ENCODE data around the gene TEDC2. TPM values are rescaled to one million over a fixed set of nuclear protein-coding genes. Genes with fewer than 3 reads are reported as not detected.
"Not testable (repeated sequence)": the region's sequence is repeated elsewhere in the genome, so short reads cannot be mapped to it uniquely, and the experiment has no call there.

Gene TEDC2
- total RNA-seq, 1 donor from 2014 or later = 0.68 TPM

DNA sequence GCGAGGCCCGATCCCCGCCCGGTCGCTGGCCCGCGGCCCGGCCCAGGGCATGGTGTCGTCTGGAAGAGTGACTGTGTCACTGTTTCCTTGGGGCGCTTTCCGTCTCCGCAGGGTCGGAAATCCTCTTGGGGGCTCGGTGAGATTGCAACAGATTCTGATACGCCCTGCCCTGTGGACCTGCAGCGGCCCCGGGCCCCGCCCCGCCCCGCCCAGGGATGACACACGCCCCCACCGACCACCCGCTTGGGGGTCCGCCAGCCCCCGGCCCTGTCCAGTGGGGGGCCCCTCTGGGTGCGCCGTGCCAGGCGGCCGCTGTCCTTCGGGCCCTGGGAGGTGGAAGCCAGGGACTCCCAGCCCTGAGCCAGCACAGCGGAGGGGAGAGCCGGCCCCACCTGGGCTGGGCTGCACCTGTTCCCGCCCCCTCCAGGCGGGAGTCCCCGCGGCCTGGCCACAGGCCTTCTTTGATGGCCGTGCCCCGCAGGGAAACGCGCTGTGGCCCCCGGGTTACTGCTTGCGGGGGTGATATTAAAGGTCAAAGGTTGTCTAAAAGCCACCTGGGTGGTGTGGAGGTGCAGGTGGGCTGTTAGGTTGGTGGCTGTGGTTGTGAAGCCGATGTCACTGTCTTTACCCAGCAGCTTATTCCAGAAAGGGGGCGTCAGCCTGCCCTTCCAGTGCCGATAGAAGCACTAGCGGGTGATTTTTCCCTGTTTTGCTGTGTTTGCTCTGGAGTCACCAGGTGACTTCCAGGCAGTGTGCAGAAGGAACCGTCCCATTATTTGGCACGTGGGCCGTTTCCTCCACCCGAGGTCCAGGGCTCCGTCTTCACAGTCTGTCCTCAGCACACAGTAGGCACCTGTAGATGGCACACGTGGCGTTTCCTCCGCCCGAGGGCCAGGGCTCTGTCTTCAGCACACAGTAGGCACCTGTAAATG, 15.8 kb downstream of the TEDC2 start:
- TF ChIP-seq, protein P1, sequence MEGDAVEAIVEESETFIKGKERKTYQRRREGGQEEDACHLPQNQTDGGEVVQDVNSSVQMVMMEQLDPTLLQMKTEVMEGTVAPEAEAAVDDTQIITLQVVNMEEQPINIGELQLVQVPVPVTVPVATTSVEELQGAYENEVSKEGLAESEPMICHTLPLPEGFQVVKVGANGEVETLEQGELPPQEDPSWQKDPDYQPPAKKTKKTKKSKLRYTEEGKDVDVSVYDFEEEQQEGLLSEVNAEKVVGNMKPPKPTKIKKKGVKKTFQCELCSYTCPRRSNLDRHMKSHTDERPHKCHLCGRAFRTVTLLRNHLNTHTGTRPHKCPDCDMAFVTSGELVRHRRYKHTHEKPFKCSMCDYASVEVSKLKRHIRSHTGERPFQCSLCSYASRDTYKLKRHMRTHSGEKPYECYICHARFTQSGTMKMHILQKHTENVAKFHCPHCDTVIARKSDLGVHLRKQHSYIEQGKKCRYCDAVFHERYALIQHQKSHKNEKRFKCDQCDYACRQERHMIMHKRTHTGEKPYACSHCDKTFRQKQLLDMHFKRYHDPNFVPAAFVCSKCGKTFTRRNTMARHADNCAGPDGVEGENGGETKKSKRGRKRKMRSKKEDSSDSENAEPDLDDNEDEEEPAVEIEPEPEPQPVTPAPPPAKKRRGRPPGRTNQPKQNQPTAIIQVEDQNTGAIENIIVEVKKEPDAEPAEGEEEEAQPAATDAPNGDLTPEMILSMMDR (IDR thresholded peaks at IDR 0.05) = no peak
- Histone ChIP-seq H3K36me3 (no peaks in the 10 kb centered on the region), H3K27ac (peak overlapping the region; percentile 84), H3K27me3 (ENCODE audit: low read depth) (peaks cover 25% of the 10 kb centered on the region), H3K9me3 (no peaks in the 10 kb centered on the region), H3K4me1 (peaks cover 36% of the 10 kb centered on the region), H3K4me3 (peak overlapping the region; percentile 84)
- DNase-seq = no peak
- intact Hi-C loops (cut with DNase I) = no loop called here
- ATAC-seq = peak; percentile 37 to 60

DNA sequence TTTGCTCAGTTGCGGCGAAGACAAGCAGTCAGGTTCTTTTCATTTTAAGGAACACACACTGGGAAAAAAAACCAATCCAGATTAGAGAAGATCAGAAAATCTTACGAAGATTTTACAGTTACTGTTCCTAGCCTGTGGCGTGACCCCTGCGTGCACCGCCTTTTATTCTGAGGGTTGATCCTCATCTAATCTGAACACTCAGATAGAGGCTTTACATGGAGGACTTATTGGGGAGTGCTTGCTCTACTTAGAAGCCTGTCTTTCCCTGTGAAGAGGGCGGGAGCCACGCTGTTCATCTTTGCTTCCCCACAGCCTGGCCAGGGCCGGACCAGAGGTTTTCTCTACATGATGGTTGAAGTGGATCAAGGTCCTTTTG, 16.4 kb downstream of the TEDC2 start:
- peak overlapping the region; percentile 84 for H3K27ac ChIP-seq
- intact Hi-C loops (cut with DNase I) = no loop called here
- peaks cover 32% of the 10 kb centered on the region for H3K4me1 ChIP-seq

GRCh38 chr16:2476741-2477140, 16.8 kb downstream of the TEDC2 start:
- Histone ChIP-seq H3K27ac (no peak overlapping the region), H3K4me1 (peaks cover 32% of the 10 kb centered on the region), H3K4me3 (peak overlapping the region; percentile 84), H3K27me3 (ENCODE audit: low read depth) (peaks cover 14% of the 10 kb centered on the region), H3K9me3 (no peaks in the 10 kb centered on the region), H3K36me3 (no peaks in the 10 kb centered on the region)
- no peak for ATAC-seq
- TF ChIP-seq, protein P1 (IDR thresholded peaks at IDR 0.05) = no peak
- no peak for DNase-seq
- intact Hi-C loops (cut with DNase I) = no loop called here

More for the DNA sequence above, 16.4 kb downstream of the TEDC2 start:
- TF ChIP-seq, protein P1 (IDR thresholded peaks at IDR 0.05) = no peak
- ATAC-seq = no peak
- H3K4me3 ChIP-seq = peak overlapping the region; percentile 84
- H3K36me3 ChIP-seq = no peaks in the 10 kb centered on the region
- no peak for DNase-seq
- H3K9me3 ChIP-seq = no peaks in the 10 kb centered on the region
- peaks cover 18% of the 10 kb centered on the region for H3K27me3 ChIP-seq (ENCODE audit: low read depth)

- ATAC-seq (no peak), DNase-seq (no peak)
- no peak overlapping the region for H3K4me3 ChIP-seq
- H3K36me3 ChIP-seq = no peaks in the 10 kb centered on the region
- H3K4me1 ChIP-seq = peaks cover 34% of the 10 kb centered on the region
- TF ChIP-seq, protein P1 (IDR thresholded peaks at IDR 0.05) = no peak
- H3K27me3 ChIP-seq (ENCODE audit: low read depth) = peaks cover 8% of the 10 kb centered on the region
- intact Hi-C loops (cut with DNase I) = no loop called here
- H3K9me3 ChIP-seq = no peaks in the 10 kb centered on the region
- no peak overlapping the region for H3K27ac ChIP-seq
These were observed 17.4 kb downstream of the TEDC2 start for GRCh38 chr16:2477327-2477726.

DNA sequence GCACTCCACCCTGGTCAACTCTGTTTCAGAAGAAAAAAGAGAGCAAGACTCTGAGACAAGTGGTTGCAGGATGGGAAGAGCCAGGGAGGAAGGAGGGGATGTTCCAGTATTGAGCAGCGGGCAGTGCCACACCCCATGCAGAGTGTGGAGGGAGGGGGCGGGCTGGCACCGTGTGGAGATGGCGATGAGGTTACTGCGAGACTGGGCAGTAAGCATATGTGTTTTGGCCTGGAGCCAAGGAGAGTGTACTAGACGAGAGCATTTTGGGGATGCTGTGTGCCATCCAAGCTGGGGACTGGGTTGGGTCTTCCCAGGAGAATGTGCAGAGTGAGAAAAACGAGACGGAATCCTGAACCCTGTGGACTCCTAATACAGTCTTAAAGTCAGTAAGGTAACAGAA, 18.4 kb downstream of the TEDC2 start:
- no peak overlapping the region for H3K27ac ChIP-seq
- peaks cover 41% of the 10 kb centered on the region for H3K4me1 ChIP-seq
- no peak for DNase-seq
- no peaks in the 10 kb centered on the region for H3K9me3 ChIP-seq
- intact Hi-C loops (cut with DNase I) = no loop called here
- TF ChIP-seq, protein P1 (IDR thresholded peaks at IDR 0.05) = no peak
- H3K4me3 ChIP-seq = no peak overlapping the region
- no peaks in the 10 kb centered on the region for H3K27me3 ChIP-seq (ENCODE audit: low read depth)
- no peak for ATAC-seq
- no peaks in the 10 kb centered on the region for H3K36me3 ChIP-seq

GRCh38 chr16:2479996-2480395, 20.1 kb downstream of the TEDC2 start:
- H3K36me3 ChIP-seq; H3K27ac ChIP-seq; H3K27me3 ChIP-seq (ENCODE audit: low read depth); H3K9me3 ChIP-seq; DNase-seq; ATAC-seq; H3K4me3 ChIP-seq; intact Hi-C loops (cut with DNase I): not testable (repeated sequence)
- H3K4me1 ChIP-seq = peaks cover 54% of the 10 kb centered on the region

Measured in lower lobe of right lung (tissue), 2 donors.